MCF 10A (cell line): ENCODE measurements around the gene GLUL. TPM values are rescaled to one million over a fixed set of nuclear protein-coding genes. Genes with fewer than 3 reads are reported as not detected.

Experiments used
- BruUV-seq: library from RNA; stranded (reverse); fragments of 400-500 nt; replicated peaks from 2 replicates; lab custom pipeline; 2021; lab: Mats Ljungman, UMichigan
- CTCF ChIA-PET: fragments of 300-600 bp; sonication (Branson Sonifier 250); formaldehyde crosslinking; extraction: SDS; loops from one replicate; lab custom pipeline; 2021; ENCODE audit warnings: antibody characterized with exemption, inconsistent platforms; lab: Yijun Ruan, JAX
- POLR2A ChIA-PET: fragments of 300-600, 350-650 bp; sonication (Branson Sonifier 250); formaldehyde crosslinking; extraction: SDS; loops from one replicate; lab custom pipeline; 2020; ENCODE audit warnings: antibody characterized with exemption, inconsistent platforms; lab: Yijun Ruan, JAX
- DNase-seq: peaks from one replicate; pipeline ENCODE4 v3.0.0-alpha.2; 2018; ENCODE audit not compliant: unreplicated experiment
- H3K27ac Mint-ChIP-seq: one replicate; pipeline ENCODE4 v1.8.0; 2022; ENCODE audit warnings: mild to moderate bottlenecking, low read depth, mixed read lengths; ENCODE audit not compliant: unreplicated experiment
- H3K27me3 Mint-ChIP-seq: one replicate; pipeline ENCODE4 v1.8.0; 2022; ENCODE audit warnings: mixed read lengths; ENCODE audit not compliant: insufficient read depth, unreplicated experiment
- H3K36me3 Mint-ChIP-seq: one replicate; pipeline ENCODE4 v1.8.0; 2022; ENCODE audit warnings: mild to moderate bottlenecking, moderate library complexity, mixed read lengths; ENCODE audit not compliant: insufficient read depth, unreplicated experiment
- H3K4me1 Mint-ChIP-seq: one replicate; pipeline ENCODE4 v1.8.0; 2022; ENCODE audit warnings: mixed read lengths; ENCODE audit not compliant: insufficient read depth, unreplicated experiment
- H3K4me3 Mint-ChIP-seq: one replicate; pipeline ENCODE4 v1.8.0; 2022; ENCODE audit warnings: mild to moderate bottlenecking, moderate library complexity, mixed read lengths; ENCODE audit not compliant: unreplicated experiment
- H3K9me3 Mint-ChIP-seq: one replicate; pipeline ENCODE4 v1.8.0; 2022; ENCODE audit warnings: mixed read lengths; ENCODE audit not compliant: unreplicated experiment
- intact Hi-C: fragments of 100-400 bp; cut with micrococcal nuclease; formaldehyde crosslinking; loops from 2 replicates; pipeline ENCODE4 v1.14.1; 2022
- total RNA-seq: library from RNA; stranded (reverse); gene quantifications from 2 replicates; pipeline ENCODE4 v1.2.3, GENCODE V29; 2022
- TF ChIP-seq, protein P1 (sequence below): fragments of 200-600 bp; IDR thresholded peaks from one replicate; pipeline ENCODE4 v1.8.0; 2022; ENCODE audit warnings: antibody characterized with exemption, mild to moderate bottlenecking; ENCODE audit not compliant: unreplicated experiment

Gene GLUL
- total RNA-seq, 1 experiment from 2014 or later: 437 TPM

GRCh38 chr1:182431278-182431677 is 39.7 kb upstream of the GLUL start:
- BruUV-seq: no TSS peak
- H3K36me3 Mint-ChIP-seq: no peaks in the 10 kb centered on the region
- TF ChIP-seq, protein P1, sequence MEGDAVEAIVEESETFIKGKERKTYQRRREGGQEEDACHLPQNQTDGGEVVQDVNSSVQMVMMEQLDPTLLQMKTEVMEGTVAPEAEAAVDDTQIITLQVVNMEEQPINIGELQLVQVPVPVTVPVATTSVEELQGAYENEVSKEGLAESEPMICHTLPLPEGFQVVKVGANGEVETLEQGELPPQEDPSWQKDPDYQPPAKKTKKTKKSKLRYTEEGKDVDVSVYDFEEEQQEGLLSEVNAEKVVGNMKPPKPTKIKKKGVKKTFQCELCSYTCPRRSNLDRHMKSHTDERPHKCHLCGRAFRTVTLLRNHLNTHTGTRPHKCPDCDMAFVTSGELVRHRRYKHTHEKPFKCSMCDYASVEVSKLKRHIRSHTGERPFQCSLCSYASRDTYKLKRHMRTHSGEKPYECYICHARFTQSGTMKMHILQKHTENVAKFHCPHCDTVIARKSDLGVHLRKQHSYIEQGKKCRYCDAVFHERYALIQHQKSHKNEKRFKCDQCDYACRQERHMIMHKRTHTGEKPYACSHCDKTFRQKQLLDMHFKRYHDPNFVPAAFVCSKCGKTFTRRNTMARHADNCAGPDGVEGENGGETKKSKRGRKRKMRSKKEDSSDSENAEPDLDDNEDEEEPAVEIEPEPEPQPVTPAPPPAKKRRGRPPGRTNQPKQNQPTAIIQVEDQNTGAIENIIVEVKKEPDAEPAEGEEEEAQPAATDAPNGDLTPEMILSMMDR: no peak
- H3K9me3 Mint-ChIP-seq: no peaks in the 10 kb centered on the region
- H3K4me1 Mint-ChIP-seq: no peaks in the 10 kb centered on the region
- CTCF ChIA-PET: interaction anchor here (0.5 to 0.6 kb wide), 2 partner anchors 137 to 349 kb away, joined by 3 to 4 read pairs; no protein-coding TSS in a partner anchor
- no peak for DNase-seq
- POLR2A ChIA-PET: interaction anchor here (0.6 kb wide), 1 partner anchor 336 kb away, joined by 3 read pairs; no protein-coding TSS in a partner anchor
- no peak overlapping the region for H3K27ac Mint-ChIP-seq
- no peak overlapping the region for H3K4me3 Mint-ChIP-seq
- intact Hi-C loops: no loop called here
- no peaks in the 10 kb centered on the region for H3K27me3 Mint-ChIP-seq

DNA sequence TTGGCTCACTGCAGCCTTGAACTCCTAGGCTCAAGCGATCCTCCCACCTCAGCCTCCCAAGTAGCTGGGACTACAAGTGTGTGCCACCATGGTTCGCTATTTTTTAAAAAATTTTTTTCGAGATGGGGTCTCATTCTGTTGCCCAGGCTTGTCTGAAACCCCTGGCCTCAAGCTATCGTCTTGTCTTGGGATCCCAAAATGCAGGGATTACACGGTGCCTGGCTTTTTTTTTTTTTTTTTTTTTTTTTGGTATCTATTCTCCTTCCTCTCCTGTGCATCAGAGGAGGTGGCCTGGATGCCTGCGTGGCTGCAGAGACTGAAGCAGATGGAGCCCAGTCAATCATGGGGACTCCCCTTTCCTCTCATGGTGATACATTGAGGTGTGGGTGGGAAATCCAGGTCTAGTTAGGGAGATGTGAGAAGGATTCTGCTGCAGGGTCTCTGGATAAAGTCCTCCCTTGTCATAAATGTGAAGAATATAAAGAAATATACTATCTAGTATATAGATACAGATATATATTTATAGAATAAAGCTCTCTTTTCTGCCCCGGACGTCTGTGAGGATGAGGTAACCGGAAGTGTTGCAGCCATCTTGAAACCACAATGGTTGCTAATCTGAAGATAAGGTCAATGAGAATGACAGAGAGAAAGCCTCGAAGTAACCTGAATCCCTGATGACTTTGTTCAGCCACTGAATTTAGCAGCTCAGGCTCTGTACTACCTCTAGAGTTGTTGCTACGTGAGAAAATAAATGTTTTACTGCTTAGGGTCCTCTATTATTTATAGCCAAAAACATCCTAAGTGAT is 38.9 kb upstream of the GLUL start:
- H3K27ac Mint-ChIP-seq: no peak overlapping the region
- POLR2A ChIA-PET: interaction anchor here (0.6 kb wide), 1 partner anchor 336 kb away, joined by 3 read pairs; no protein-coding TSS in a partner anchor
- no peaks in the 10 kb centered on the region for H3K36me3 Mint-ChIP-seq
- TF ChIP-seq, protein P1: no peak
- H3K4me1 Mint-ChIP-seq: no peaks in the 10 kb centered on the region
- no peak for DNase-seq
- CTCF ChIA-PET: interaction anchor here (0.5 to 0.8 kb wide), 2 partner anchors 202 to 612 kb away, joined by 3 read pairs; no protein-coding TSS in a partner anchor
- no peaks in the 10 kb centered on the region for H3K27me3 Mint-ChIP-seq
- BruUV-seq: no TSS peak
- H3K4me3 Mint-ChIP-seq: no peak overlapping the region
- no peaks in the 10 kb centered on the region for H3K9me3 Mint-ChIP-seq
- intact Hi-C loops: no loop called here

- BruUV-seq: no TSS peak
- CTCF ChIA-PET: interaction anchor here (0.7 to 1.2 kb wide), 8 partner anchors 12 to 1290 kb away, joined by 3 to 4 read pairs (median 3); no protein-coding TSS in a partner anchor
- no peaks in the 10 kb centered on the region for H3K9me3 Mint-ChIP-seq
Observed at GRCh38 chr1:182428043-182428442, 36.5 kb upstream of the GLUL start.

More at GRCh38 chr1:182428043-182428442, 36.5 kb upstream of the GLUL start:
- POLR2A ChIA-PET: interaction anchor here (0.7 to 1.1 kb wide), 3 partner anchors 25 to 252 kb away, joined by 3 to 4 read pairs (median 4); no protein-coding TSS in a partner anchor
- H3K36me3 Mint-ChIP-seq: no peaks in the 10 kb centered on the region
- intact Hi-C loops: no loop called here
- H3K27me3 Mint-ChIP-seq: no peaks in the 10 kb centered on the region
- H3K27ac Mint-ChIP-seq: no peak overlapping the region
- no peaks in the 10 kb centered on the region for H3K4me1 Mint-ChIP-seq
- DNase-seq: no peak
- H3K4me3 Mint-ChIP-seq: no peak overlapping the region
- TF ChIP-seq, protein P1: no peak
